GM19395 (cell line): Measurements from ENCODE around the gene SYNDIG1.

Source experiments
- ATAC-seq: cut with Tn5 transposase; IDR thresholded peaks from one replicate; pipeline ENCODE4 v1.9.1; 2021; ENCODE audit warnings: mild to moderate bottlenecking, moderate library complexity; ENCODE audit not compliant: unreplicated experiment

The SYNDIG1 gene

DNA sequence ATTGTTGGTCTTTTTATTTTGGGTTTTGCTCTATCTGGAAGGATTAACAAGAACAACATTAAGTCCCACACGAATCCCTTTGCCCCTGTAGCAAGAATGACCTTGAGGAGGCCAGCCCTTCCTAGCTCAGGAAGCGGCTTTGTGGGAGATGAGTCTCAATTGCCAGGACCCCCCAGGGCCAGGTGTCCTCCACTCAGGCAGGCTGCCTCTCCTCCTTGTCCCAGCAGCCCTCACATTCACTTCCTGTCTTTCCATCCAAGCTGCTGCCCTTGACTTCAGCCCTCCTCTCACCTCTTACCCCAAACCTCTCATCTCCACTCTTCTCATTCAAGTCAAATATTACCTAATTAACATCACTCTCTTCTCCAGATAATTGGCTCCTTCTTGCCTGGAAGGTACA is 22.6 kb upstream of the SYNDIG1 start:
- ATAC-seq = no peak

DNA sequence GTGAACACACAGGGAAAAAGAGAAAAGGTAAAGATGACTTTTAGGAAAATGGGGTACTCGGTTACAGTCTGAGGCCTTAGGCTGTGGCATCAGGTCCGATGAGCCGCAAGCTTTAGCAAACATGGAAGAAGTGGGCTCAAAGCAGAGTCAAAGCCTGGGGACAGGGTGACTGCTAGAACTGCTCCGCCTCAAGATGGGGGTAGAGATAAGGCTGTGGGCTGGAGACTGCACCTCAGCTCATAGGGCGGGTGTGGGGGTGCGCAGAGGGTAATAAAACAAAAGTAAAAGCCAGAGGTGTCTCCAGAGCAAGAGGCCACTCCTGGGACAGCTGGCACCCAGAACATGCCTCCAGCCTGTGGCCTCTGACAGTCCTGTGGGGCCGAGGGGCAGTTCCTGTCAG is 21.3 kb upstream of the SYNDIG1 start:
- ATAC-seq = no peak

DNA sequence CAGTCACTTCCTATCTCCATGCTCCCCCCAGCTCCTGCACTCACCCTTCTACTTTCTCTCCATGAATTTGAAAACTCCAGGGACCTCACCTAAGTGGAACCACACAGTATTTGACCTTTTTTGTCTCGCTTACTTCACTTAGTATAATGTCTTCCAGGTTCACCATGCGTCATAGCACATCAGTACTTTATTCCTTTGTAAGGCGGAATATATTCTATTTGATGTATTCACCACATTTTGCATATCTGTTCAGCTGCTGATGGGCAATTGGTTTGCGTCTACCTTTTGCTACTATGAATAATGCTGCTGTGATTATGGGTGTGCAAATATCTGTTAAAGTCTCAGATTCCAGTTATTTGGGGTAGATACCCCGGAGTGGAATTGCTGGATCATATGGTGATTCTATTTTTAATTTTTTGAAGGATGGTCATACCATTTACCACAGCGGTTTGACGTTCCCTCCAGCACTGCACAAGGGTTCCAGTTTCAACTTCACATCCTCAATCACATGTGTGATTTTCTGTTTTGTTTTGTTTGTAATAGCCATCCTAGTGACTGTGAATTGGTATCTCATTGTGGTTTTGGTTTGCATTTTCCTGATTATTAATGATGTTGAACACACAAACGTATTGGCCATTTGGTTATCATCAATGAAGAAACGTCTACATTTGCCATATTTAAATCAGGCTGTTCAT is 20.3 kb upstream of the SYNDIG1 start:
- ATAC-seq = no peak

DNA sequence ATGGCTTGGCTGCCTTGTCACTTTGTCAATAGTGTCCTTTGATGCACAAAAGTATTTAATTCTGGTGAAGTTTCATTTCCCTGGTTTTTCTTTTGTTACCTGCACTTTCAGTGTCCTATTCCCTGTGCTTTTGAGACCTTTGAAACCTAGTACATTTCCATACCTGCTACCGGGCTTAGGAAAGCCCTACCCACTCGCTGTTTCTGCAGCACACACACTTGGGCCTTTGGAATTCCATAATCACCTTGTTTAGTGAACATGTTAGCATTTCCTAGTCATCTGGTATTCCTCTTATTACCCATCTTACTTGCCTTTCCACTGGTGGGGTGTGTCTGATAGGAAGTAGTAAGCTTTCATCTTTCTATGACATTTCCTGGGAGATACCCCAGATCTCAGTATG is 19.3 kb upstream of the SYNDIG1 start:
- no peak for ATAC-seq

DNA sequence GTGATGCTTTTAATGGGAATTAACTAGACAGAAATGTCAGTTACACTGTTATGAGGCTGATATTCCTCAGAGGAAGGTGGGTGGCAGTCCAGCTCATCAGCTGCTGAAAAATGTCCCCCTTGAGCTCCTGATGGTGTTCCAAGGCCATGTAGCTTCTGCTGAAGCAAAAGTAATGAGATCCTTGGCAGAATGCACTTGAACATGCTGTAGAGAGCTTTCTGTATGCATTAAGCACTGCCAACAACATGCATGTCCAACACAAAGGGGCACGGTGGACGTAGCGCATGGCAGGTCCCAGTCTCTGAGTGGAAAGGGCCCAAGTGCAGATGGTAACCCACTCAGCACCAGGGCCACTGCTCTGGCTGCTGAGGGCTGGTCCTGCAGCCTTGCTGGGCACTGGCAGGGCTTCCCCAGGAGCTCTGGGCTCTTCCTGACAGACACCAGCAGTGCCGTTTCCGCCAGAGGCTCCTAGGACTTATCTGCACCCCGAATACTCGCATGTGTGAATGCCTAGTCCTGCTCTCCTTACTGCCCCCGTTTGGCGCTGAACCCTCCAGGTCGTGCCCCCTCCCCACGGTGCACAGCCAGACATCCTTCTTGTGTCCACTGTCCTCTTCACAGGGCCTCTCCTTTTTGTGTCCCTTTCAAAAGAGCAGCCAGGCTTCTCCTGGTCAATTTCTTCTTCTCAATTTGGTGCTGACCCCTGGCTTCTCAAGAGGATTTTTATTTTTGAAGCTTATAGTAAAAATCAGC is 18.6 kb upstream of the SYNDIG1 start:
- no peak for ATAC-seq

DNA sequence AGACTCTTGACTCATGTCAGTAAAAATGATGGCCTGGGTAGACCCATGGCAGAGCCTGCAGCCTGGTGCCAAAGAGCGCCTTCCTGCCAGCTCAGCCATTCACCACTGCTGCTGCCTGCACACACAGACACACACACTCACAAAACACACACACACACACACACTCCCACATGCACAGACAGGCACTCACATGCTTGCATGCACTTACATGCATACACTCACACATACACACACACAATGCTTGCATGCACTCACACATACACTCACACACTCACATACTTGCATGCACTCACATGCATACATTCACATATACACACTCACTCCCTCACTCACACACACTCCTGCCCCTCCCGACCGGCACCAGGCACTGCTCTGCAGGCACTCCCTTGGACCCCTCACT is 18.0 kb upstream of the SYNDIG1 start:
- ATAC-seq = no peak

DNA sequence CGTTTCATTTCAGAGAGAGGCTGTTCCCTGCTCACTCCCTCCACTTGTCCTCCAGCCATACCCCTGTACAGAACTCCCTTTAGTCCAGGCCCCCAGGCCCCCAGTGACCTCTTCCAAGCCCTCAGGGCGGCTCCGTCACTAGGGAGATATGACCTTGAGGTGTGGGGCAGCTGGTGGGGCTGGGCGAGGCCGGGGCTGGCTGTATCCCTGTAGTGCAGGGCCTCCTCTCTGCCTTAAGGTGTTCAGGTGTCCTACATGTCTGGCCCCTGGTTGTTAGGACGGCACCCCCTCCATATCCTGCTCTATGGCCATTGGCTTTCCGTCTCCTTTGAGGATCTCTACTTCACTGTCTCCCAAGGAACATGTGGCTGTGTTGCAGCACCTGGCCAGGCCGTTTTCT is 17.4 kb upstream of the SYNDIG1 start:
- ATAC-seq = no peak

DNA sequence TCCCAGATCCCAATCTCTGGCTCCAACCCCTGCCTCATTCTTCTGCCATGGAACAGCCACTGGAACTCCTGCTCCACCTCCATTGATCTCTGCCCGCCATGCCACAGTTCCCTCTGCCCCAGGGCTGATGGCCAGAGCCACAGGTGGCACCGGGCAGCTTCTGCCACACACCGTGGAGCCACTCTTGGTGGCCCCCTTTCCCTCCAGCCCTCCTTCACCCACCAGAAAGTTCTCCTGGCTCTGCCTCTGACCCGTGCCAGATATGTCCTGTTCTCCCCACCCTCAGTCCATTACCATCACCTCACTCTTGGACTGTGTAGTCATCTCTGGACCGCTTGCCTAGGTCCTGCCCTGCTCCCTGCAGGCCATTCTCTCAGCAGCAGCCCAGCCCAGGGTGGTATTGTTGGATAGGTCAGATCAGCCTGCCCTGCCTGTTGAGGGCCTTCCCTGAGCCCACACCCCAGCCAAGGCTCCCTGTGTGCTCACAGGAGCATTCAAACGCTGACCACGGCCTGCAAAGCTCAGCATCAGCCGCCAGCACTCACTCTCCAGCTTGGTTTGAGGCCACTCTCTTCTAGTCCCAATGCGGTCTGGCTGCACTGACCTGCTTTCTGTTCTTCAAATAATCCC is 16.8 kb upstream of the SYNDIG1 start:
- no peak for ATAC-seq

DNA sequence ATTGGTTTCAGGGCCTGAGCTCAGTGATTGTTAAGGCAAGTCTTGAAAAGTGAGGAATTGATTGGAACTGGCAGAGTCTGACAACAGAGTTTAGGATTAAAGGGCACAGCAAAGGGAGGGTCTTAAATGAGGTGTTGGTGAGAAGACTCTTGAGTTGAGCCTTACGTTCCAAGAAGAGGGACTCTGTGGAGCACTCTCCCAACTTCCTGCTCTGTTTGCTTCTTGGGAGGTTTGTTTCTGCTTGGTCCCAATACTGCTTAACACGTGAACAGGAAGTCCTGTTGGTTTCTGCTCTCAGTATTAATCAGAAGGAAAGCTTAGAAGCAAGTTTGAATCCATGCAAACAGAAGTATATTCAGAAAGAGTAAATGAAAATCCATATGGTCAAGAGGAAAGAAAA is 15.6 kb upstream of the SYNDIG1 start:
- ATAC-seq = no peak

DNA sequence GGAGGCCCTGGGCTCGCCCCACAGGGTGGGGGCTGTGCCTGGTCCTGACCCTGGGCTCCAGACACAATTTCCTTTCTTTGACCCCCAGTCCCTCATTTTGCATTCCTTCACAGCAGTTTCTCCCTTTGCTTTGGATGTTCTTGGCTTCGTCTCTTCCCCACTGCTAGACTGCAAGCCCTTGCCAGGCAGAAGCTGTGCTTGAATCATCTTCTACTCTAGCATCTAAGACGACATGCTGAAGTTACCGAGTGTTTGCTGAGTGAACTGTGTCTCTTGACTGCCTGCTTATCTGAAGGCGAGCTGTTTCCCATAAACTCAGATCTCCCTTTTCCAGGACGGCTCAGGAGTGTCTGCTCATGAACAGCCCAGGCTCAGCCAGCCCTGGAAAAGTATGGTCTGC is 14.3 kb upstream of the SYNDIG1 start:
- ATAC-seq = no peak

DNA sequence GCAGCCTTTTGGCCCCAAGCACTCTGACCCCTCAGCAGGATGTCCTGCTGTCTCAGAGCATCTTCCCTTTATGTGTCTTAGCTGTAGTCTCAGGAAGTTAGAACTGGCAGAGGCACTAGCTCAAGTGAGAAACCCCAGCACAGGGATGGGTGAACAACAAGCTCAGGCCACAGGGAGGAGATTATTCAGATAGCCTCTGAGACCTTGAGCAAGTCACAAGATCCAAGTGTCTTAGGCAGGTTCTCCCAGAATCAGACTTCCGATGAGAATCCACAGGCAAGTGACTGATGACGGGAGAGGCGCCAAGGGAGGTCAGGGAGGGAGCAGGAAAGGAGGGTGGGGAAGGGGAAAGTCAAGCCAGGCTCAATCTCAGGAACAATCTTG is 13.0 kb upstream of the SYNDIG1 start:
- ATAC-seq = no peak

DNA sequence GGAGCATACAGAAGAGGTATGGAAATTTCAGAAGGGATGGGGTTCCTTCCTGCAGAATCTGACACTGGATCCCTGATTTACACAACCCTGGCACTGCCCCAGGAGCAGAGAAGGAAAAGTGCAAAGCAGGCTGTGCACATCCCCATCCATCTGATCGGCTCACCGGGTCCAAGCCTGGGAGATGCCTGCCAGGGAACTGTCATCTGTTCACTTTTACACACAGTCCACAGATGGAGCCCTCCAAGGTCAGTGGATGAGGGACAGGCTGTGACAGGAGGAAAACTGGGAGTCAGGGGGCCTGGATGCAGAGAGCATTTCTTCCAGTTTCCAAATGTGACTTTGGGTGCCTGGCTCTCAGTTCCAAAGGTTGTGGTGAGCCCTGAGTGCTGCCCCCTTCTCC is 11.0 kb upstream of the SYNDIG1 start:
- ATAC-seq = no peak

DNA sequence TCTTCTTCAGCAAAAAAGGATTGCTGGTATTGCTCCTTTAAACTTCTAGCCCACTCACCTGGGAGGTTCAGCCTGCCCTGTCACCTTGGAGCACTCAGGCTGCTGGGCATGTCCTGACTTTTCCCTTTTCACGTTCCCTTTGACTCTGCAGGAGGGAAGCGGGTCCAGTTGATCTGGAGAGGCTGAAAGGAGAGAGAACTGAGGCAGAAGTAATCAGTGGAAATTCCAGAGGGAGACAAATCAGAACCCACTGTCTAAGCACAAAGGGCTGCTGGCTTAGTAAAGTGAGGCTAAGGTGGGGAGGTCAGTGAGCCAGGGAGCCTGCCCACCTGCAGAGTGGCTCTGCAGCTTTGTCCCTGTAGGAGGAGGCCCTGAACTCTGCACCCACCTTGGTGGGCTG is 9.7 kb upstream of the SYNDIG1 start:
- no peak for ATAC-seq

DNA sequence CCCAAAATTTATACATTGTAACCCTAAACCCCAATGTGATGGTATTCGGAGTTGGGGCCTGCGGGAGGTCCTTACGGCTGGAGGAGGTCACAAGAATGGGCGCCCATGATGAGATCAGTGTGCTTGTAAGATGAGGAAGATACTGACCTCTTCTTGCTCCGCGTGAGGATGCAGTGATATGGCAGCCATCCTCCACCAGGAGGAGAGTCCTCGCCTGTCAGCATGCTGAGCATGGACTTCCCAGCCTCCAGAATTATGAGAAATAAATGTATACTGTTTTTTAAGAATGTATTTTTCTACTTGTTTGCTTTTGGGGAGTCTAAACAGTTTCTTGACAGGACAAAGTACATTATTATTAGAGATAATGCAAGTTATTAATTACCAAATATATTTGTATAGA is 8.7 kb upstream of the SYNDIG1 start:
- no peak for ATAC-seq

DNA sequence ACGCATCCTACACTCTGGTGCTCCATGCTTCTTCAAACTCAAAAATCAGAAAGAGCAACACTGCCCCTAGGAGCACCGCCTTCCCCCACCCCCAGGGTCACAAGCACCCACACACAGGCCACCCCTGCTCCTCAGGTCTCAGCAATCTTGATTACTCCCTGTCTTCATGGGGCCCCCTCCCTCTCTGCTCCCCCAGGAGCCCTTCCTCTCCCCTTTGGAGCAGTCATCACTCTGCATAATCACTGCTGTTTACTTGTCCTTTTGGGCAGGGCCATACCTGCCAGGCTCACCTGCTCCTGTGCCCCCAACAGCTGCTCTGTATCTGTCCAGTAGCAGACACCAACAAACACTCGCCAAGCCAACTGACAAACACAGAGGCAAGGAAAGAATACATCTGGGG is 7.6 kb upstream of the SYNDIG1 start:
- no peak for ATAC-seq

DNA sequence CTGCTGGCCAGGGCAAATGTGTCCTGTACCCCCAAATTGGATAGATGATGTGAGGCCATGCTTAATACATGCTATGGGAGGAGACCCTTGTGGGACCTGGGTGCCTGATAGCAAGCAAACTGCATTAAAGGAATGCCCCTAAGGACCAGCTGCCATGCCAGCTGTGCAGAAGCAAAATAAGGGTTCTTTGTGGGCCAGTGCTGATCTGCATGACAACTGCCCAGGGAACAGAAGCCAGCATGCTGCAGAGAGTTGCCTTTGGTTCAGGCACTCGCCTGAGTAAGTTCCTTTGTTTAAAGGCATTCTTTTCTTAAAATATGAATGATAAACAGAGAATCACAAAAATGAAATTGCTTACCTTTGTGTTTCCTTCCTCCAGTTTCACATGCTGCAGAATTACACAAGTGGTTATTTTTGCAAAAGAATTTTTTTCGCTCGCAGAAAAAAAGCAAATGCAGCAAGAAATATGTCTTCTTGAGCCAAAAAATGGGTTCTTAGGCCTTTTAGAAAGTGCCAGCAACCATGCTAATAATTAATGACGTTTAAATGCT is 6.9 kb upstream of the SYNDIG1 start:
- no peak for ATAC-seq

DNA sequence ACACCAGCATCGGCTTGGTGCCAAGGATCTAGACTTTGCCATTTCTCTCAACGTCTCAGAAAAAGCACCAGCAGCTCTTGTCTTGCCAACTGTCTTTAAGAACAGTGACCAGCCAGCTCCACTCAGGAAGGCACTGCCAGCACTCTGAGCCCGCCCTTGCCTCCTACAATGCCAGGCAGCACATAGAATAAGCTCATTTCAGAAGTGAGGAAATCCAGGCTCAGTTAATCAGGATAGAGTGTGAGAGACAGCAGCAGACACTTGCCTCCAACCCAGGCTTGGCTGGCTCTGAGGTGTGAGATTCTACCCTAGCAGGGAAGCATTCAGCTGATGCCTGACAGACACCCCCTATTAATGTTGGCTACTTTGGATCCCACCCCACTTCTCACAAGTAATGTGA is 4.3 kb upstream of the SYNDIG1 start:
- ATAC-seq = no peak

DNA sequence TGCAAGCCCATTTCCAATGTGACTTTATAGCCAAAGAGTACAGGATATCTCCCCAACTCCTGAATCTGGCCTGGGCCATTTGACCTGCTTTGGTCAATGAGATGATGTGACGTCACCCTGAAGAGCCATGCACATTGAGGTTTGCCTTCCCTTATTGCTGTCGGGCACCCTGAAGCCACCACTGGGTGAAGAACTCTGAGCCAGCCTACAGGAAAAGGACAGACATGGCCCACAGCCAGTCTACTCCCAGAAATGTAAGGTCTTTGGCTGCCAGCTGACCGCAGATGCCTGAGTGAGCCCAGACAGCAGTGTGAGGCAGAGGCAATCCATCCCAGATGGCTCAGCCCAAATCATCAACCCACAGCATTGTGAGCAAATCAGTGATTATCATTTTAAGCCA is 3.7 kb upstream of the SYNDIG1 start:
- ATAC-seq = no peak

DNA sequence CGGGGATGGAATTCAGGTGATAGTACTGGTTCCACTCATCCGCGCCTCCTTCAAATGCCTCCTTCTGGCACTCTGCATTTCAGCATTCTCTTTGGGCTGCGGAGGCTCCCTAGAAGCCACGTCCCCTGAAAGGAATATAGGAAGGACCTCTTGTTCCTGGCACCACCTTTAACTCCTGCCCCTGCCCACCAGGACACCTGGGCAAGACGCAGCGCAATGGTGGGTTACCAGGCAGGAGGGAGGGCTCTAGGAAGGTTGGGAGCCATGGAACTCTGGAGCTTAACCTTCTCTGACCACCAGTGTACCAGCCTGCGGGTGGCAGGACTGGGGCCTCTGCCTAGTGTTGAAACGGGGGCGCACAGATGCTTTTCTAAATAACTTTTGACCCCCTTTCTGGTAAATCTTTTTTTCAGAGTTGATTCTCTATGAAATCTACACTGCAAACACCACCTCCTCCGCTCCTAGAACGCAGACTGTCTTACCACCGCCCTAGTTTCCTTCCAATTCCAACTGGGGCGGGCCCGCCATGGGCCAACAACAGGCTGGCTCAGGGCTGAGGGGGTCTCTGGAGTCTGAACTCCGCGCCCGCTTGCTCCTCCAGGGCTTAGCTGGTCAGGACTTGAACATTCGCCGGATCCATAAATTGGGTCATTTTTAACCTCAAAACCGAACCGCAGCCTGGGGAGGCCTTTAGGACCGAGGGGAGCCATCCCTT is 871 bp upstream of the SYNDIG1 start:
- ATAC-seq = no peak

DNA sequence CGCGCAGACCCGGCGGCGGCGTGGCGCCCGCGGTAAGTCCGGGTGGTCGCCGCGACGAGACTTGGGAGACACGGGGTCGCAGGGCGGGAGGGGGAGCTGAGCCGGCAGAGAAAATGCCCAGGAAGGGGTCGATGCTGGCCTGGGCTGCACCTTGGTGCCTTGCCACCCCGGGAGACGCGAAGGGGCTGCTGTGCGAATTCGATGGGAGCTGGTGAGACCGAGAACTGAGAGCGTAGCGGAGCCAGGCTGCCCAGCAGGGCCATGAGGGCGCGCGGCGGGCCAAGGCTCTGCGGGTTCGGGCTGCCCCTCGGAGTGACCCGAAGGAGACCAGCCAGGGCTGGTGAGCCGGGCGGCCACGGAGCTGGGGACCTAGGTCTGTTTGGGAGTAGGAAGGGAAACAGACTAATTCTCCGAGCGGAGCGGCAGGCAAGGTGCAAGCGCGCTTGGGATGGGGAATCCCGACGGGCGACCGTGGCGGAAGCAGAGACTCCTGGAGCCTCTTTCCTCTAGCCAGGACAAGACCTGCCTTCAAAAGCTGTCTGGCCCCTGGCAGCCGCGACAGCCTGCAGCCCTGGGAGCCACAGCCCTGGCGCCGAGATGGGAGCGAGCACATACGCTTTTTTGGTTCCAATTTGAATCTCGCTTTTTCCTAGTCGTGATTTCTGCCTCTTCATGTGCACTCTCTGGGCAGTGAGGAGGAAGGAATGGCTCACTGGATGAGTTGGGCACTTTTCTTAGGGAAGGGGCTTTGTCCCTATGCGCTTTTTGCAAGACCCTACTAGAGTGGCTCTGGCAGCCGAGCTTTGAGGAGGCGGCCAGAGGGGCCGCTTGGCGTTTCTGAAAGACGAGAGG is 691 bp downstream of the SYNDIG1 start:
- no peak for ATAC-seq
